ENCODE data around the gene KMT5C.

DNA sequence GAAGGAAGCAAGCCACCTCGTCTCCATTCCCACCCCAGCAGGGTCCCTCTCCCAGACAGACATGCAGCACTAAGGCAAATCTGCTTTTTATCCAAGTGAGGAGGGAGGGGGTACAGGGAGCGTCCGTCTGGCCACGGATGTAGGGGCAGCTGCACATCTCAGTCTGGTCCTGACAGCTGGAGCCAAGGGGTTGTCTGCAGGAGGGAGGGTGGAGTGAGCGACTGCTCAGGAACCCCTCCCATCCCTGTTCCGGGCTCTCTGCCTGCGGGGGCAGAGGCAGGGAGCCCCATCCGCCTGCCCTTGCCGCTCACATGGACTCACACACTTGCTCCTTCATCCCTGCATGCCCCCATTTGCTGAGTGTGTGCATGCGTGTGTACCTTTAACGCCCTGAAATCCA is 39.5 kb downstream of the KMT5C start:
- no peak for TF ChIP-seq EP300 (IDR thresholded peaks at IDR 0.05)
- TF ChIP-seq POLR2AphosphoS5 (IDR thresholded peaks at IDR 0.05): no peak
- TF ChIP-seq CTCF (IDR thresholded peaks at IDR 0.05): no peak
- TF ChIP-seq POLR2A (IDR thresholded peaks at IDR 0.05): no peak

All from suprapubic skin (tissue), 4 donors.